Body of pancreas (tissue), 4 donors: ENCODE data around the gene BANF2.

ENCODE experiments used
- POLR2A ChIP-seq, 3 donors: fragments of 450-650 bp; IDR thresholded peaks; one replicate each; pipeline ENCODE4 v1.6.1; 2016; ENCODE audit warnings: antibody characterized with exemption in 3 of 3, mild to moderate bottlenecking in 2 of 3
- TF ChIP-seq, protein P1 (sequence below), 7 experiments: fragments of 450-650 bp in 4 of 7; fragments of 200-600 bp in 3 of 7; sonication (generic) in 3 of 7; IDR thresholded peaks; one replicate each; pipeline ENCODE4 v1.5.1; 2016 to 2019; ENCODE audit warnings: antibody characterized with exemption in 7 of 7

DNA sequence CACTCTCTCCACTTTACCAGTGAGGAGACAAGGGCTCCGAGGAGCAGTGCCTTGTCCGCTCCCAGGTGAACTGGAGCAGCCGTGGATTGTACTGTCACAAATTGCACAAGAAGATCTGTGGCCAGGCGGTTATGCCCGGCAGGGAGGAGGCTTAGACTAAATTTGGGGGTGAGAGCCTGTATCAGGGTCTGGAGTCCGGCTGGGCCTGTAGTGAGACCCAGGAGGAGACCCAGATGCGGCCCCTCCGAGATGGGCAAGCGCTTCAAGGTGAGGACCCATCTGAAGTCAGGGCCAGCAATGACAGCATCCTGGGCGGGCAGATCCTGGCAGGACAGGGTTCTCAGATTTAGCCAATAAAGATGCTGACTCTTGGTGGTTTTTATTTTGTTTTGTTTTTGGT, 27.6 kb downstream of the BANF2 start:
- TF ChIP-seq, protein P1, sequence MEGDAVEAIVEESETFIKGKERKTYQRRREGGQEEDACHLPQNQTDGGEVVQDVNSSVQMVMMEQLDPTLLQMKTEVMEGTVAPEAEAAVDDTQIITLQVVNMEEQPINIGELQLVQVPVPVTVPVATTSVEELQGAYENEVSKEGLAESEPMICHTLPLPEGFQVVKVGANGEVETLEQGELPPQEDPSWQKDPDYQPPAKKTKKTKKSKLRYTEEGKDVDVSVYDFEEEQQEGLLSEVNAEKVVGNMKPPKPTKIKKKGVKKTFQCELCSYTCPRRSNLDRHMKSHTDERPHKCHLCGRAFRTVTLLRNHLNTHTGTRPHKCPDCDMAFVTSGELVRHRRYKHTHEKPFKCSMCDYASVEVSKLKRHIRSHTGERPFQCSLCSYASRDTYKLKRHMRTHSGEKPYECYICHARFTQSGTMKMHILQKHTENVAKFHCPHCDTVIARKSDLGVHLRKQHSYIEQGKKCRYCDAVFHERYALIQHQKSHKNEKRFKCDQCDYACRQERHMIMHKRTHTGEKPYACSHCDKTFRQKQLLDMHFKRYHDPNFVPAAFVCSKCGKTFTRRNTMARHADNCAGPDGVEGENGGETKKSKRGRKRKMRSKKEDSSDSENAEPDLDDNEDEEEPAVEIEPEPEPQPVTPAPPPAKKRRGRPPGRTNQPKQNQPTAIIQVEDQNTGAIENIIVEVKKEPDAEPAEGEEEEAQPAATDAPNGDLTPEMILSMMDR (IDR thresholded peaks at IDR 0.05), result no peak
- TF ChIP-seq POLR2A (IDR thresholded peaks at IDR 0.05), result no peak
